ENCODE measurements around the gene LHB. TPM values are rescaled to one million over a fixed set of nuclear protein-coding genes. Genes with fewer than 3 reads are reported as not detected.

Gene LHB
- total RNA-seq (2022; extraction: Qiagen RNA extraction): not detected in 5 replicates

GRCh38 chr19:49017041-49017665 lies at the start of gene LHB:
Gene LHB, minus strand, starts transcription at chr19:49017091. Its CDS starts 10 bp downstream, at chr19:49017081.

GRCh38 chr19:49064768-49065611 lies 48.1 kb upstream of the LHB start, which contains the start of gene NTF4:
Gene NTF4, minus strand, starts transcription at chr19:49064818. Its CDS starts 2,821 bp downstream, at chr19:49061997.

DNA sequence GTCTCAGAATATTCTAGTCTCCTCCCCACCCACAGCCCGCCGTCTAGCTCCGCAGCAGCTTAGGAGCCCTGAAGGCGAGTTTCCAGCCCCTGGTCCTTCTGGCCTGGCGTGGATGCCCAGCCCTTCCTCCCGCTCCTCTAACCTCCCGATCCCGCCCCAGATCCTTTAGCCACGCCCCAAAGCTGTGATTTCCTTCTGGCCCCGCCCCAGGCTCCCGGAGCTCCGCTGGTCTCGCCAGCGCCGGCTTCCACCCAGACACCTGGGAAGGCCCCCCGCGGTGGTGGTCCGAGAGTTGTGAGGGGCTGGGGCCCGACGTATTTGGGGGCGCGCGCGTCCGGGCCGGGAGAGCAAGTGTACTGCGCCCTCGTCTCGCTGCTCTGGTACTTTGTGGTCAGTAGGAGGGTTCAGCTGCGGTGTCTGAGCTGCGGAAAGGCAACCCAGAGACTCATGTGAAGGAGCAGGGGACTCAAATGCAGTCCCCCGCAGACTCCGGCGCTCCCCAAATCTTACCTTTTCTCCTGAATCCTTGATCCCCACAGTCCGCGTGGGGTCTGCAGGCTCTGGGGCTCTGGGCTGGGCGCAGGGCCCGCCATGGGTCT lies 40.8 kb upstream of the LHB start, which contains the start of gene CGB7:
Gene CGB7 (minus strand): TSS at position 114 of the 599 bp plus-strand sequence. CDS start 2,374 bp downstream, outside the sequence.

DNA sequence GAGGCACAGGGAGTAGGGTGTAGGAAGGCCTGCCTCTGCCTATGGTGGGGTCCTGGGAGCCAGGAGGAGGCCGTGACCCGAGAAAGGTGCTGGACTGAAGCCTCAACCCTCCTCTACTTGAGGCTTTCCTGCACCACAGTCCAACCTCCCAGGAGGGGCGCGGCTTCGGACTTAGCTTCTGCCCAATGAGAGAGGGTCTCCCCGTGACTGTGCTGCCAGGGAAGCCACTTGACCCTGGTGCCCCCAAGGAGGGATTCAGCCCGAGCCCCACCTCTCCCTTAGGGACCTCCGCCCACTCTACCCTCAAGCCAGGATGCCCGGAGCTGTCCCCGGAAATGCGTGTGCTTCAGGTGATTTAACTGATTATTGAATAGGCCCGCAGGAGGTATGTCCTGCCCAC lies 32.1 kb upstream of the LHB start, which contains the start of gene CGB8:
Gene CGB8 (minus strand): TSS at position 101 of the 400 bp plus-strand sequence. CDS start 372 bp downstream, outside the sequence.

DNA sequence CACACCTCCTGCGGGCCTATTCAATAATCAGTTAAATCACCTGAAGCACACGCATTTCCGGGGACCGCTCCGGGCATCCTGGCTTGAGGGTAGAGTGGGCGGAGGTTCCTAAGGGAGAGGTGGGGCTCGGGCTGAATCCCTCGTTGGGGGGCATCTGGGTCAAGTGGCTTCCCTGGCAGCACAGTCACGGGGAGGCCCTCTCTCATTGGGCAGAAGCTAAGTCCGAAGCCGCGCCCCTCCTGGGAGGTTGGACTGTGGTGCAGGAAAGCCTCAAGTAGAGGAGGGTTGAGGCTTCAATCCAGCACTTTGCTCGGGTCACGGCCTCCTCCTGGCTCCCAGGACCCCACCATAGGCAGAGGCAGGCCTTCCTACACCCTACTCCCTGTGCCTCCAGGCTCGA lies 26.7 kb upstream of the LHB start, which contains the start of gene CGB5:
Gene CGB5 (plus strand): TSS at position 301 of the 400 bp plus-strand sequence. CDS start 362 bp downstream, outside the sequence.

GRCh38 chr19:49036815-49037214 lies 19.9 kb upstream of the LHB start, which contains the start of gene CGB1:
Gene CGB1, minus strand, starts transcription at chr19:49036895. Its CDS starts 184 bp downstream, at chr19:49036711.

GRCh38 chr19:49031642-49032301 lies 14.9 kb upstream of the LHB start, which contains the start of gene CGB2:
Gene CGB2, plus strand, starts transcription at chr19:49031890. Its CDS starts 206 bp downstream, at chr19:49032096.

GRCh38 chr19:49024233-49024632 lies 7.3 kb upstream of the LHB start, which contains the start of gene CGB3:
Gene CGB3, minus strand, starts transcription at chr19:49024333. Its CDS starts 362 bp downstream, at chr19:49023971.

GRCh38 chr19:48993175-48994034 lies 23.5 kb downstream of the LHB start, which contains the start of the genes GYS1 and RUVBL2:
Gene GYS1, minus strand, starts transcription at chr19:48993309. Its CDS starts 197 bp downstream, at chr19:48993112.
Gene RUVBL2, plus strand, starts transcription at chr19:48993887. Its CDS starts 25 bp downstream, at chr19:48993912.

Other genes starting within 250 kb of the LHB start
- 50.3 to 63.4 TPM (median 60.0 TPM) in 5 replicates for gene BCAT2, start 206.1 kb downstream of the LHB start, total RNA-seq (2022; extraction: Qiagen RNA extraction)
- gene HSD17B14, start 180.6 kb downstream of the LHB start, total RNA-seq (2022; extraction: Qiagen RNA extraction): 12.0 to 17.2 TPM (median 13.8 TPM) in 5 replicates
- gene PLEKHA4, start 148.5 kb downstream of the LHB start, total RNA-seq (2022; extraction: Qiagen RNA extraction): 1.2 to 1.9 TPM (median 1.3 TPM) in 5 replicates
- gene PPP1R15A, start 144.7 kb downstream of the LHB start, total RNA-seq (2022; extraction: Qiagen RNA extraction): 74.1 to 126 TPM (median 95.1 TPM) in 5 replicates
- not detected in 5 replicates for gene TULP2, start 118.3 kb downstream of the LHB start, total RNA-seq (2022; extraction: Qiagen RNA extraction)
- gene NUCB1, start 116.8 kb downstream of the LHB start, total RNA-seq (2022; extraction: Qiagen RNA extraction): 189 to 243 TPM (median 200 TPM) in 5 replicates
- gene DHDH, start 83.4 kb downstream of the LHB start, total RNA-seq (2022; extraction: Qiagen RNA extraction): 0.60 to 1.7 TPM (median 1.6 TPM) in 5 replicates
- 294 to 372 TPM (median 330 TPM) in 5 replicates for gene BAX, start 62.2 kb downstream of the LHB start, total RNA-seq (2022; extraction: Qiagen RNA extraction)
- 16,127 to 23,622 TPM (median 17,895 TPM) in 5 replicates for gene FTL, start 51.8 kb downstream of the LHB start, total RNA-seq (2022; extraction: Qiagen RNA extraction)
- gene GYS1, start 23.8 kb downstream of the LHB start, total RNA-seq (2022; extraction: Qiagen RNA extraction): 17.4 to 22.0 TPM (median 20.9 TPM) in 5 replicates
- gene RUVBL2, start 23.2 kb downstream of the LHB start, total RNA-seq (2022; extraction: Qiagen RNA extraction): 208 to 255 TPM (median 214 TPM) in 5 replicates
- gene CGB3, start 7.2 kb upstream of the LHB start, total RNA-seq (2022; extraction: Qiagen RNA extraction): 0.18 TPM in 1 of 5 replicates, not detected in the others
- 0.20 to 0.61 TPM (median 0.21 TPM) in 3 of 5 replicates, not detected in the others for gene CGB2, start 14.8 kb upstream of the LHB start, total RNA-seq (2022; extraction: Qiagen RNA extraction)
- gene CGB1, start 19.8 kb upstream of the LHB start, total RNA-seq (2022; extraction: Qiagen RNA extraction): not detected in 5 replicates
- 0.21 to 0.49 TPM (median 0.23 TPM) in 5 replicates for gene CGB5, start 26.8 kb upstream of the LHB start, total RNA-seq (2022; extraction: Qiagen RNA extraction)
- gene CGB8, start 32.0 kb upstream of the LHB start, total RNA-seq (2022; extraction: Qiagen RNA extraction): 1.4 to 3.7 TPM (median 2.8 TPM) in 5 replicates
- 0.48 to 0.82 TPM (median 0.67 TPM) in 5 replicates for gene CGB7, start 40.7 kb upstream of the LHB start, total RNA-seq (2022; extraction: Qiagen RNA extraction)
- 0.24 to 0.99 TPM (median 0.45 TPM) in 5 replicates for gene NTF4, start 47.7 kb upstream of the LHB start, total RNA-seq (2022; extraction: Qiagen RNA extraction)
- not detected in 5 replicates for gene KCNA7, start 55.6 kb upstream of the LHB start, total RNA-seq (2022; extraction: Qiagen RNA extraction)
- 306 to 331 TPM (median 309 TPM) in 5 replicates for gene SNRNP70, start 68.4 kb upstream of the LHB start, total RNA-seq (2022; extraction: Qiagen RNA extraction)
- 4.7 to 7.9 TPM (median 6.9 TPM) in 5 replicates for gene LIN7B, start 97.3 kb upstream of the LHB start, total RNA-seq (2022; extraction: Qiagen RNA extraction)
- gene C19orf73, start 102.1 kb upstream of the LHB start, total RNA-seq (2022; extraction: Qiagen RNA extraction): 1.1 to 1.9 TPM (median 1.7 TPM) in 5 replicates
- gene PPFIA3, start 102.5 kb upstream of the LHB start, total RNA-seq (2022; extraction: Qiagen RNA extraction): 4.7 to 8.1 TPM (median 7.0 TPM) in 5 replicates
- 0.03 TPM in 1 of 5 replicates, not detected in the others for gene HRC, start 138.3 kb upstream of the LHB start, total RNA-seq (2022; extraction: Qiagen RNA extraction)
- 8.2 to 10.2 TPM (median 9.6 TPM) in 5 replicates for gene TRPM4, start 140.7 kb upstream of the LHB start, total RNA-seq (2022; extraction: Qiagen RNA extraction)